Kidney (tissue), 14 donors: ENCODE data around the gene C10orf67. TPM values are rescaled to one million over a fixed set of nuclear protein-coding genes. Genes with fewer than 3 reads are reported as not detected.
"Not testable (repeated sequence)": the region's sequence is repeated elsewhere in the genome, so short reads cannot be mapped to it uniquely, and the experiment has no call there.

Experiments
- DNase-seq, 5 donors: peaks; one replicate each; pipeline ENCODE4 v3.0.0-alpha.2; 2013 to 2020
- FAIRE-seq: peaks from 2 replicates; lab custom pipeline; 2012; peaks lifted over from hg19 to GRCh38; lab: Jason Lieb, UNC
- H3K27ac ChIP-seq, 2 donors: one replicate each; pipeline ENCODE4 v1.7.0; 2013; ENCODE audit warnings: low read depth in 2 of 2, low read length in 2 of 2, inconsistent platforms in 1 of 2
- H3K27me3 ChIP-seq: one replicate; pipeline ENCODE4 v1.7.1; 2013; ENCODE audit warnings: low read length, inconsistent platforms; ENCODE audit not compliant: control insufficient read depth, insufficient read depth
- H3K36me3 ChIP-seq, 3 donors: one replicate each; pipeline versions ENCODE4 v1.7.0 to v1.7.1; 2013; ENCODE audit warnings: low read length in 3 of 3, control low read depth in 1 of 3, inconsistent platforms in 1 of 3; ENCODE audit not compliant: insufficient read depth in 3 of 3, control insufficient read depth in 2 of 3
- H3K4me1 ChIP-seq, 3 donors: one replicate each; pipeline versions ENCODE4 v1.7.0 to v1.7.1; 2013; ENCODE audit warnings: low read length in 3 of 3, inconsistent platforms in 1 of 3, low read depth in 1 of 3; ENCODE audit not compliant: control insufficient read depth in 2 of 3, insufficient read depth in 2 of 3
- H3K4me3 ChIP-seq, 3 donors: one replicate each; pipeline versions ENCODE4 v1.7.0 to v1.8.1; 2013; ENCODE audit warnings: low read length in 3 of 3, control low read depth in 1 of 3, inconsistent platforms in 1 of 3
- H3K9ac ChIP-seq, 3 donors: one replicate each; pipeline versions ENCODE4 v1.7.0 to v1.7.1; 2013; ENCODE audit warnings: low read length in 3 of 3, control low read depth in 1 of 3, inconsistent platforms in 1 of 3
- H3K9me3 ChIP-seq, 3 donors: one replicate each; pipeline versions ENCODE4 v1.7.0 to v1.7.1; 2013; ENCODE audit warnings: low read length in 3 of 3, control low read depth in 1 of 3, inconsistent platforms in 1 of 3; ENCODE audit not compliant: control insufficient read depth in 2 of 3, insufficient read depth in 1 of 3
- intact Hi-C: fragments of 100-400 bp; cut with DNase I; formaldehyde crosslinking; loops from one replicate; pipeline ENCODE4 v1.11.1; 2022
- polyA plus RNA-seq: library from polyadenylated mRNA; stranded (reverse); fragments of 350-450 nt; fragmentation: Illumina TruSeq; extraction: RNeasy Lipid Tissue Mini Kit (QIAGEN cat#74804); gene quantifications from one replicate; pipeline ENCODE4 v1.2.3, GENCODE V29; 2014; ENCODE audit warnings: low read depth, low replicate concordance; ENCODE audit not compliant: insufficient read depth
- total RNA-seq: library from RNA; stranded (reverse); fragmentation: NEBNext Ultra II Directional; extraction: Animal tissue kit (Norgen Biotek cat#: 25700); gene quantifications from one replicate; pipeline ENCODE4 v1.2.1, GENCODE V29; 2021
- TF ChIP-seq, protein P1 (sequence below): IDR thresholded peaks from 3 replicates; pipeline ENCODE4 v1.5.1; 2012; ENCODE audit warnings: mild to moderate bottlenecking, moderate library complexity, borderline replicate concordance; ENCODE audit not compliant: insufficient read depth; ENCODE audit errors: extremely low read depth
- donor health status: control.
- donor health status: control.
- donor health status: control.
- donor health status: control.
- donor health status: control.
- donor health status: DM: yes; HTN: yes; CAD: no.
- donor health status: Normal renal cell carcinoma (clear cell type).

The C10orf67 gene
- total and polyA plus RNA-seq, 2 donors from 2014 or later, result 1.1 to 1.6 TPM

DNA sequence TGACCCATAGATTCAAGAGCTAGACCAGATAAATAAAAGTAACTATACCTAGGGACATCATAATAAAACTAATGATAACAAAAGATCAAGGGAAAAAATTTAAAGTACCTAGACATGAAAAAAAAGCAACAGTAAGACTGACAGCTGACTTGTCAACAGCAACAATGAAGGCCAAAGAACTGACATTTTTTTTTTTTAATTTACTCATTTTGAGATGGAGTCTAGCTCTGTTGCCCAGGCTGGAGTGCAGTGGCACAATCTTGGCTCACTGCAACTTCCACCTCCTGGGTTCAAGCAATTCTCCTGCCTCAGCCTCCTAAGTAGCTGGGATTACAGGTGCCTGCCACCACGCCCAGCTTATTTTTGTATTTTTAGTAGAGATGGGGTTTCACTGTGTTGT is 102.8 kb downstream of the C10orf67 start:
- DNase-seq, intact Hi-C loops, FAIRE-seq, H3K27ac ChIP-seq, H3K4me1 ChIP-seq, H3K9me3 ChIP-seq, H3K36me3 ChIP-seq, H3K9ac ChIP-seq, H3K4me3 ChIP-seq, H3K27me3 ChIP-seq: not testable (repeated sequence)

DNA sequence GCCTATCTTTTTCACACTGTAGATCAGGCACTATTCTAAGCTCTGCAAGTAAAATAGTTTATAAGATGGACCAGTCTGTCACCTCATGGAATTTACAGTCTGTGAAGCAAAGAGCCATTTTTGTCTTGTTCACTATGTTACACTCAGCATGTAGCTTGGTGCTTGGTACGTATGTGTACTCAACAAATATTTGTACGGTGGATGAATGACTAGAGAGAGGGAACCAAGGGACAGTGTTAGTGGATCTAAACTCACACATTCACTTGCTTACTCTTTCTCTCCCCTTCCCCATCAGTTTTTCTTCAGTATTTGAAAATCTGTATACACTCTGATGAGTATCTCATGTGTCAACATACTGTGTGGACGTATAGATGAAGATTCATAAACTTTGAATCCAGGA is 106.6 kb downstream of the C10orf67 start:
- no peak overlapping the region for H3K27ac ChIP-seq
- H3K36me3 ChIP-seq, result no peaks in the 10 kb centered on the region
- H3K27me3 ChIP-seq, result no peaks in the 10 kb centered on the region
- no peak for DNase-seq
- FAIRE-seq, result no peak
- no peaks in the 10 kb centered on the region for H3K4me1 ChIP-seq
- intact Hi-C loops, result no loop called here
- H3K9me3 ChIP-seq, result no peaks in the 10 kb centered on the region
- no peak overlapping the region for H3K9ac ChIP-seq
- TF ChIP-seq, protein P1, sequence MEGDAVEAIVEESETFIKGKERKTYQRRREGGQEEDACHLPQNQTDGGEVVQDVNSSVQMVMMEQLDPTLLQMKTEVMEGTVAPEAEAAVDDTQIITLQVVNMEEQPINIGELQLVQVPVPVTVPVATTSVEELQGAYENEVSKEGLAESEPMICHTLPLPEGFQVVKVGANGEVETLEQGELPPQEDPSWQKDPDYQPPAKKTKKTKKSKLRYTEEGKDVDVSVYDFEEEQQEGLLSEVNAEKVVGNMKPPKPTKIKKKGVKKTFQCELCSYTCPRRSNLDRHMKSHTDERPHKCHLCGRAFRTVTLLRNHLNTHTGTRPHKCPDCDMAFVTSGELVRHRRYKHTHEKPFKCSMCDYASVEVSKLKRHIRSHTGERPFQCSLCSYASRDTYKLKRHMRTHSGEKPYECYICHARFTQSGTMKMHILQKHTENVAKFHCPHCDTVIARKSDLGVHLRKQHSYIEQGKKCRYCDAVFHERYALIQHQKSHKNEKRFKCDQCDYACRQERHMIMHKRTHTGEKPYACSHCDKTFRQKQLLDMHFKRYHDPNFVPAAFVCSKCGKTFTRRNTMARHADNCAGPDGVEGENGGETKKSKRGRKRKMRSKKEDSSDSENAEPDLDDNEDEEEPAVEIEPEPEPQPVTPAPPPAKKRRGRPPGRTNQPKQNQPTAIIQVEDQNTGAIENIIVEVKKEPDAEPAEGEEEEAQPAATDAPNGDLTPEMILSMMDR, result no peak
- H3K4me3 ChIP-seq, result no peak overlapping the region

DNA sequence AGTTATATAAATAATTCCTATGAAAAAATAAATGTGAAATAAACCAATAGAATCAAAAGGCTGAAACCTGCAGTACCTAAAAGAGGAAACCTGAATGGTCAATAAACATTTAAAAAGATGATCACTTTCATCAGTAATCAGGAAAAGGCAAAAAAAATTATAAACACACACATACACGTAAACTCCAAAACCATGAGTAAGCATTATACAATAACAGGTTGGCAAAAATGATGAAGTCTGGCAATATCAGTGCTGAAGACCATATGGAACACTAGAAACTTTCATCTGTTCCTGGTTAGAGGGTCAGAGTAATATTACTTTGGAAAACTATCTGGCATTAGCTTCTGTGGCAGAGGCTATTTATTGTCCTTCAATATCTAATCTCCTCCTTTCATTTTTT is 114.0 kb downstream of the C10orf67 start:
- Histone ChIP-seq H3K27me3 (no peaks in the 10 kb centered on the region), H3K4me1 (no peaks in the 10 kb centered on the region), H3K4me3 (no peak overlapping the region), H3K9me3 (no peaks in the 10 kb centered on the region), H3K9ac (no peak overlapping the region), H3K36me3 (no peaks in the 10 kb centered on the region), H3K27ac (no peak overlapping the region)
- DNase-seq (no peak), FAIRE-seq (no peak)
- intact Hi-C loops, result no loop called here
- TF ChIP-seq, protein P1, result no peak

DNA sequence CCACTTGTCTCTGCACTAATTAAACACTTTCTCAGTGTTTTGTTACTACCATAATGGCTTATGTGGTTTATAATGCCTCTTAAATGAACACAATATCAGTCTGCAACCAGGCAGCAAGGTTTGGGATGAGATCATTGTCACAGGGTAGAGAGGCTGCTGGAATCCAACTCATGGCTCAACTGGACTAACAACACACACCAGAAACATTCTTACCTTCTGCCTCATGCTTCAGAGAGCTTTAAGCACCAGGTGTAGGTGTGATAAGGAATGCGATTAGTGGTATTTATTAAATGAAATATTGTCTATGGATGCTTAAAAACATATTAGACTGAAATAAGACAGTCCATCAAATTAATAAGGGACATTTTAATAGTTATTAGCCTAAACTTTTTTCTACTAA is 127.1 kb downstream of the C10orf67 start:
- FAIRE-seq, result no peak
- H3K4me1 ChIP-seq, result no peaks in the 10 kb centered on the region
- TF ChIP-seq, protein P1, result no peak

More for the DNA sequence above, 127.1 kb downstream of the C10orf67 start:
- intact Hi-C loops, result no loop called here
- no peak overlapping the region for H3K27ac ChIP-seq
- H3K27me3 ChIP-seq, result no peaks in the 10 kb centered on the region
- no peaks in the 10 kb centered on the region for H3K36me3 ChIP-seq
- DNase-seq, result no peak
- no peaks in the 10 kb centered on the region for H3K9me3 ChIP-seq
- H3K4me3 ChIP-seq, result no peak overlapping the region
- H3K9ac ChIP-seq, result no peak overlapping the region
